ENCODE measurements around the gene AFAP1.

GRCh38 chr4:7811536-7812191 lies 128.0 kb downstream of the AFAP1 start:
- no peak for TF ChIP-seq CTCF (IDR thresholded peaks at IDR 0.05)
- TF ChIP-seq POLR2A (IDR thresholded peaks at IDR 0.05) = no peak

All from Peyer's patch (tissue), 4 donors.